HG02759 (cell line): ENCODE data around the gene SUPT3H.
A peak's percentile ranks its signal among the peaks of the same experiment; 100 is the strongest.

Experiments used
- ATAC-seq: cut with Tn5 transposase; IDR thresholded peaks from one replicate; pipeline ENCODE4 v1.9.1; 2021; ENCODE audit warnings: mild to moderate bottlenecking, moderate library complexity; ENCODE audit not compliant: unreplicated experiment

Gene SUPT3H

DNA sequence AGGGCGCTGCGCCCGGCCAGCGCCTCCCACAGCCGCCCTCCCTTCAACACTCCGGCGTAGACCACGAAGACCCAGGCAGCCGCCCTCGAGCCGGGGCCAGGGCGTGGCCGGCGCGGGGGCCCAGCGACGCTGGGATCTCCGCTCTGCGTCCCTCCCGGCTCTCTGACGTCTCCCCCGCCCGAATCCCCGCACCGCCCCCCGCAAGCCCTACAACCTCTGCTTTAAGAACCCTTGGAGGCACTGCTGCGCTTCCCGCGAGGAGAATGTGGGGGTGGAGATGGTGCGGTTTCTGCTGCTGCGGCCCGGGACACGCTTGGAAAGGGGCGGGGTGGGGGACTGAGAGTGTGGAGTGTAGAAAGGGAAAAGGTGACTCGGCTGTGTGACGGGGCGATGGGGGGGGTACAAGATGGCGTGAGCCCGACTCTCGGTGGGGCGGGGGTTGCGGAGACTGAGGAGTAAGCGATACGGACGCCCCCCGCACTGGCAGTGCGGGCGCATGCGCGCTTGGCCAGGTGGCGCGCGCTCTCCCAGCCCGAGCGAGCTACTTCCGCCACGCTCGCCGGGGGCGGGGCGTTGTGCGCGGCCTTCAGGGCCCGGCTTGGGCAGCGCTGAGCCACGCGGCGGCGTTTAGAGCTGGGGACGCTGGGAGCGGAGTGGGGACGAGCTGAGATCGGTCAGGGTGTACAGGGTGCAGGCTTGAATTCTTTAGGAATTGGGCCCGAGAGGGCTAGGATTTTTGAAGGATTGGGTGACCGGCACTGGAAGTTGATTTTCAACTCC is at the start of gene SUPT3H:
Gene SUPT3H, minus strand, starts transcription at position 381 of the 780 bp plus-strand sequence.
- ATAC-seq: peak; percentile 96

DNA sequence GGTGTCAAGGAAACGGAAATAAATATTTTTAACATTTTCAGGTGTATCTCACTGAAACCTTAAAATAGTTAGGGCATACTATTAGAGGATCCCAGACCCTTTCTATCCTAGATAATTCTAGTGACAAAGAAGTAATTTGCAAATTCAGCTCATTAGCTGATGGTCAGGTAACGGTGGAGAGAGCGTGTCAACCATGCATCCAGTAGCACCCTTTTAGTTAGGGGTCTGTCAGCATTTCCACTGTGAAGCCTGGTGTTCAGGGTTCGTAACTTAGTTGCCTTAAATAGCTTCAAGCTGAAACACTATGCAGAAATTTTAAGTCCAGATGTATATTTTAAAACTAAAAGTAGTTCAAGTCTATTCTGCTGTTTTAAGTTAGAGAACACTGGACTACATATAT is 48.5 kb upstream of the SUPT3H start:
- ATAC-seq: no peak

DNA sequence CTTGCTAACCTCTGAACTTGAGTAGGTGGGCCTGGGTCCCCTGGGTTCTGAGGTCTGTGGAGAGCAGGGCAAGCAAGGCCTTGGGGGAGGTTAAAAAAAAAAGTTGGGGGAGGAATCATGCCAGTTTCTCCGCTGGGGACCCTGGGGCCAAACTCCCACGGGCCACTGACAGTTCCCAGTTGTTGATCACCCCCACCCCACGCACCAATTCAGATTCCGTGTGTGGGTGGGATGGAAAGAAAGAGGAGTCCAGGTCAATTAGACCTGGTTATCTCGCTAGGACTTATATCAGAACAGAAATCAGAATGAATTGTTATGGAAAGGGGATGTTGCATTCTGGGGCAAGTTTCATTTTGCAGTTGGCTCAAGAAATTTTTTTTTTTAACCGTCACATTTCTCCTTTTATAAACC is 46.7 kb upstream of the SUPT3H start:
- ATAC-seq: no peak

DNA sequence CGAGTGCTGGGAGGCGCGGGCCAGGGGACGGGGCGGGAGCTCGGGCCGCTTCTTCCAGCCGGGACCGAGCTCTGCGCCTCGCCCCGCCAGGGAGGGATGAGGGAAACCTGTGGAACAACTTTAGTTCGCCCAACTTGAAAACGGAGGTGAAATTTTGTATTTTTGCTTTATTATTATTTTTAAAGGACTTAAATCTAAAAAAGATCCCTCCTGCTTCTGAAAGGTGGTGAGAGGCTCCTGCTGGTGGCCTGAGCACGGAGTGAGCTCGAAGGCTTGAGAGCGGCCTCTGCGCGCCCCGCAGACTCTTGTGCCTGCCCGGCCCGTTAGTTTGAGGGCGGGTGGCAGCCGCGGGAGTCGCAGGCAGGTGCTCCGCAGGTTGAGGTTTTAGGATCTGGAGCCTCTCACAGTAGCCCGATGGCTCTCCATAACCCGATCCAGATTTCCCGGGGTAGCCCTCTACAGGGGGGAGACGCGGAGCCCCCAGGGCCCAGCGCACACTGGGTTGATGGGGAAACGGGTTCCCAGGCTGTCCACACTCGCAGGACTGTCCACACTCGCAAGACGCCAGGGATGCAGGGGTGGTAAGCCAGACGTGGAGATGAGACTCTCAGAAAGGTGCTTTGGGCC is 46.2 kb upstream of the SUPT3H start:
- ATAC-seq: no peak

DNA sequence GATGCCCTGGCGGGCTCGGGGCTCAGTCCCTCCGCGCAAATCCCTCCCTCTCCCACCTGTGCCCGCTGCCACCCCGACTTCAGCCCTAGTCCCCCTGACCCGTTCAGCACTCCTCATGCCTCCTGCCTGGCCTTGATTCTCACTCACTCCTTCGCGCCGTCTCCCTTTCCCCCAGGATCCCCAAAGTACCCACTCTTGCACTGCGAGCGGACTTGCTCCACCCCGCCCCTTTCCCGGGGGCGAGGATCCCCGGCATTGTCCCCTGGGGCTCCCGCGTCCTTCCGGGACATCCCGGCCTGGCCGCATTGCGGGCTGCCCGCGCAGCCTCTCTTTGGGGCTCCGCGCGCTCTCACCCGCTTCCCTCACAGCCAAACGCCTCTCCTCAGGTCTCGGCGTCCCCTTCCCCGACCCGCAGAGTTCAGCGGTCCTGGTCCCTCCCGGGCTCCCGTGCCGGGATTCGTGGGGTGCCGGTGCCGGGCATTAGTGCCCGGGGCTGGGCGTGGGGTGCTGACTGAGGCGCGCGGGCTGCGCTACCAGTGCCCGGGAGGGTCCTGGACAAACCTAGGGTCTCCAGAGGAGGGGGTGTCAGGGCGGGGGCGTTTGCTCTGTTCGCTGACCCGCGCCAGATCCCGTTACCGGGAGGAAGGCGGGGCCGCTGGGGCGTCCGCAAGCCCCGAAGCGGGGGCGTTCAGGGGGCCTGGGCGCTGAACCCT is 45.5 kb upstream of the SUPT3H start:
- ATAC-seq: peak; percentile 16

DNA sequence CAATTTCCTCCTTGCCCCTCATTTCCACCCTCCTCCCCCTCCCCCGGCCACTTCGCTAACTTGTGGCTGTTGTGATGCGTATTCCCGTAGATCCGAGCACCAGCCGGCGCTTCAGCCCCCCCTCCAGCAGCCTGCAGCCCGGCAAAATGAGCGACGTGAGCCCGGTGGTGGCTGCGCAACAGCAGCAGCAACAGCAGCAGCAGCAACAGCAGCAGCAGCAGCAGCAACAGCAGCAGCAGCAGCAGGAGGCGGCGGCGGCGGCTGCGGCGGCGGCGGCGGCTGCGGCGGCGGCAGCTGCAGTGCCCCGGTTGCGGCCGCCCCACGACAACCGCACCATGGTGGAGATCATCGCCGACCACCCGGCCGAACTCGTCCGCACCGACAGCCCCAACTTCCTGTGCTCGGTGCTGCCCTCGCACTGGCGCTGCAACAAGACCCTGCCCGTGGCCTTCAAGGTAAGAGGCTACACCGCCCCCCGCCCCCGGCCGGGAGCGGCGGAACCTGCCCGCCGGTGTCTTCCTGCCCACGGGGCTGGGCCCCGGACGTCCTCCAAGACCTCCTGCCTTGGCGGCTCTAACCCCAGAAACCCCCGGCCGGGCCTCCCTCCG is 44.9 kb upstream of the SUPT3H start:
- peak; percentile 29 for ATAC-seq

DNA sequence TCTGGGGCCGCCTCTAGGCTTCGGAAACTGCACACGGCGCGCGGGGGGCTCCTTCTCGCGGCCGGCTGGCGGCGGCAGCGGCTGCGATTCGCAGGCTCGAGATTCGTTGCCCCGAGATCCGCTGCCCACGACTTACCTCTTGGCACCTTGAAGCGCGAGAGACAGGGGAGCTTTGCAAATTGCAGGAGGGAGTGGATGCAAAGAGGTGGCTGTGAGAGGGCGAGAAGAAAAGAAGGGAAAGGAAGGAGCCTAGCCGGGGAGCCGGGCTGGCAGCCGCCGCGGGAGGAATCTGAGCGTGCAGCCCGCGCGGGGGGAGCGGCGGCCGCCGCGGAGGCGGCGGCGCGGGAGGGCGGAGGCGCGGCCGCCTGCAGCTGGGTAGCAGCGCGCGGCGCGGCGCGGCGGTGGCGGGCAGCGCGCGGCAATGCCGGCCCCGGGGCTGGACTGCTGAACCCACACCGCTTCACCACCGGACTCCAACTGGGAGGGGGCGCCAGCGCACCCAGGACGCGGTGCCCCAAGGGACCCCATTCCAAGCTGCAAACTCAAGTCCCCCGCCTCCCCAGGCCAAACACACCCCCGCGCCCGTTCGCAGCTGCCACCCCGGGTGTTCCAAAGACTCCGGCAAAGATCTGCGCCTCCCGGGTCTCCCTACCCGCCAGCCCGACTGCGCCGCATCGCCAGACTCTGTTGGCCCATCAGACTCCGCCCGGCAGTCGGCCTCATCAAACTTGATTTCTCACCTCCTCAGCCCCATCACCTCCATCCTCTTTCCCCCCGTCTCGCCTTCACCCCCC is 44.2 kb upstream of the SUPT3H start:
- no peak for ATAC-seq

DNA sequence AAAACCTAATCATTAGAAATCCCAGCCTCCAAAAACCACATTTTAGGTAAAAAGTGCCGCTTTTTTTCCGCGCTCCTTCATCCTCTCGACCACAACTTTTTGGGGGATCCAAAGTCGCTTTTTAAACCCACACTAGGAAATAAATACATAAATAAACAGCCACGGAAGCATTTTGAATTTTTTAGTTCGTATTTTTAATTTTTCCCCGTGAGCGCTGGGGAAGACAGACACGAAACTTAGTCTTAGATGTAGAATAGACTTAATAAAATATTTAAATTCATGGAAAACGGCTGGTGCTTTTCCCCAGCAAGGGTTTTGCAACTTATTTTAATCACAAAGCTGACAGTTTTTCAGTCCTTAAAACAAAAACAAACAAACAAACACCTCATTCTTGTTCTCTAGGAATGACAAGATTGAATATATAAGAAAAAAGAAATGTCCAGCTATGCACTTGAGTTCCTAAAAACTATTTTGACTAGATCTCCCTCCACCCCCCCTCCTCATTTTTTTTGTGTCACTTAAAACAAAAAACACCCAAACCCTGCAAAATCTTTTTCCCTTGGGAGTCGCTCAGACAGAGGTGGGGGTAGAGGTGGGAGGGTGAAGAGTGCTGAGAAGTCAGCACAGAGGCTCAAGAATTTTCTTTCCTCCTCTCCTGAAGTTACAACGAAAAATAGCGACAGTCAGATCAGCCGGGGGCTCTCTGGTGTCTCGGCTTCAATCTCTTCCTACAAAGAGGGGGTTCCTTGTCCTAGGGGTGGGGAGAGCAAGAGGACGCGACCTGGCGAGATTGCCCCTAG is 43.4 kb upstream of the SUPT3H start:
- no peak for ATAC-seq

DNA sequence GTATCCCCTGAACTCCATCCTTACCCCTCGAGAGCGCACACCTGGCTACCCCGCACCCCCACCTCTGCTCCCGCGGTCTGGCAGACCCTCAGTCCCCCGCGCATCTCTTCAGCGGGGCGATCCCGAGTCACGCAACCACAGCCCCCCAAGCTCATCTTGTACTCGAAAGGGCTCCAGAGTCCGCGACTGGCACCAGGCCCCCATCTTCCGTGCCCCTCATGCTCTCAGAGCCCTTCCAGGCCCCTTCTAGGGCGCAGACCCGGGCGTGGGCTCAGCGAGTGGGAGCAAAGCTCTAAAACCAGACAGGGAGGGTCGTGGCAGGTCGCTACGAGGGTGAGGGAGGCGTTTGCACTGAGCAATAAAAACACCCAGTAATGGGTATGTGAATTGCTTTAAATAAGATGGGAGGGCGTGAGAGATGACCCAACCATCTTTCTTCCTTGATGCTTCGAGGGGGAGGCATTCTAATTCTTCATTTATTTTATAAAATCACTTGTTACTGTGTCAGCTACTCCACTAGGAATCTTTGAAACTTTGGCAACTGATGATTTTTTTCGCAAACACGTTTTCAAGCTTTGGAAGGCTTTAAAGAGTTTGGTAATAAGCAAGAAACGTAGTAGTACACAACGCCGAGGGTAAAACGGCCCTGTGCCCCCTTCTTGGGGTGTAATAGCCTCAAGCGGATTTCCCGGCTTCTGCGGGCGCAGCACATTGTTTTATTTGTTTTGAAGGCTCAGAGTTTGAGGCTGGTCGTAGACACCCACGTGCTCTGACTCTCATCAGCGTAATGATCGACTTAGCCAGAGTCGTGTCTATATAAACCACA is 42.6 kb upstream of the SUPT3H start:
- no peak for ATAC-seq

DNA sequence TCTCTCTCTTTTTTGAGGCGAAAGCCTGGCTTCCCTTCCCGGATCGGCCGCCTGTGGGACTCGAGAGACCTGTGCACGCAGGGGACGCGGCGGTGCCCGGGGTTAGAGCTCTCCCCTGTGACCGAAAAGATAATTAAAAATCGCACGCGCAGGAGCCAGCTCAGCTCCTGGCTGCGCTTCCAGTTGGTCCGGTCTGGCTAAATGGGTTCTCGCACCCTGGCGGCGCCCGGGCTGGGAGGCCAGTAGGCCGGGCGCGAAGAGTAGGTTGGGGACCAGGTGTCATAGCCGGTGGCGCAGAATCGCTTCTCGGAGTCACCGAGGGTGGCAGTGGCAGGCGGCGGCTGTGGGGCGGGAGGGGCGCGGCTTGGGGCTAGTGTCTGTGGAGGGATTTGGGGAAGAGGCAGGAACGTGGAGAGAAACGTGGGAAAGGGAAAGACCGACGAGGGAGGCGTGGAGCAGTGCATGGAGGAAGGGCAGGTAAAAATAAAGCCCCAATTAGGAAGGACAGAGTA is 41.9 kb upstream of the SUPT3H start:
- no peak for ATAC-seq

DNA sequence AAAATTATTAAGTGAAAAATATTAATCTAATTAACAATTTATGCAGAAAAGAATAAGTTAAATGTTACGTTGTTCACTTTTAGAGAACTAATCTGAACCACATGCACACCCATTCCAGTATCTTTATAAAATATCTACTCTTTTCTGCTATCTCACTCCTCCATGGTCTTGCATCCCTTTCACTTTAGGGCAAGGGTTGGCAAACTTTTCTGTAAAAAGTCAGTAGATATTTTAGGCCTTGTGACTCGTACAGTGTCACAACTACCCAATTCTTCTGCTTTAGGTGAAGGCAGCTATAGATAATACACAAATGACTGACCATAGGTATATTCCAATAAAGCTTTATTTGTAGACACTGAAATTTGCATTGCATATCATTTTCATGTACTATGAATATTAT is 39.7 kb upstream of the SUPT3H start:
- no peak for ATAC-seq

DNA sequence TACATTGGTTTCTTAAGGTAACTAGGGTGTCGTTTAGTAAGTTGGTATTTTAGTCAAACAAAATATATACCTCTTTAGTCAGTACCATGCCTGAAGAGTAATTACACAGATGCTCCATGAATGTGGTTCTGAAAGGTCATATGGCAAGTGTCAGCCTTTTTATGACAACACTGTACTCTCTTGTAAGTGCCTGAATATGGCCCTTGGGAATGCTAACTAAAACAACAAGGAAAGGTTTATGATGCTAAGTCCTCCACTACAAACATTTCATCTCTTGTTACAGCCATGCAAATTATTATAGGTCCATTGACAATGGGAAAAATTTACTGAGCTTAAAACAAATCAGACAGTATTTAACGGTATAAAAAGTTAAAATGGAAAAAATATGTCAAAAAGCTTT is 39.0 kb upstream of the SUPT3H start:
- ATAC-seq: no peak

DNA sequence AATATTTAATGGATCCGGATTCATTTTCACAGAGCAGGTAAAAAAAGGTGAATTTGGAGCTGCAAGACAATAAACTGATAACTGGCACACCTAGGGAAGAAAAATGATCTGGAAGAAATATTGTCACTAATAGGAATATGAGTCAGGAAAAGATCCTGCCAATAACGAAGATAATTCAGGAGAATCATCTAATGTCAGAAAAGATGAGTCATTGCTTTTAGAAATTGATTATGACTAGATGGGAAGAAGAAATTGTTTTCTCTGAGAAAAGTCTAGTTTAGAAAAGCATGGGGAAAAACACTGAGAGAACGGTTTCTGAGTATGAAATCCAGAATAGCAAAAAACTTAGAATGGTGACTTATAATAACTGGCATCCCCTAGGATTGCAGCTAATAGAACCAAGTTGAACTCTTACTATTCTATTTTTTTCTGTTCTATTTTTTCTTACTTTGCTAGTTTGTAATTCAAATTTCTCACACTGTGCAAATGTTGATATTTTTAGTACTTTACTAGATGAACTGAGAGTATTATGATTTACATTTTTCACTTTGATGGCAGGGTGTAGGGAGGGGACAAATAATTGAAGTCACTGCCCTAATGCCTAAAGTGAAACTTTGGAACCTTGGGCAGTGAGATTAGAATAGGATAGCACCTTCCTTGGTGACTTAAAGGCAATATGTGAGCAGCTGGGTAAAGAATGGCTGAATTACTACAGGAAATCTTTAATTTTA is 38.2 kb upstream of the SUPT3H start:
- ATAC-seq: no peak

DNA sequence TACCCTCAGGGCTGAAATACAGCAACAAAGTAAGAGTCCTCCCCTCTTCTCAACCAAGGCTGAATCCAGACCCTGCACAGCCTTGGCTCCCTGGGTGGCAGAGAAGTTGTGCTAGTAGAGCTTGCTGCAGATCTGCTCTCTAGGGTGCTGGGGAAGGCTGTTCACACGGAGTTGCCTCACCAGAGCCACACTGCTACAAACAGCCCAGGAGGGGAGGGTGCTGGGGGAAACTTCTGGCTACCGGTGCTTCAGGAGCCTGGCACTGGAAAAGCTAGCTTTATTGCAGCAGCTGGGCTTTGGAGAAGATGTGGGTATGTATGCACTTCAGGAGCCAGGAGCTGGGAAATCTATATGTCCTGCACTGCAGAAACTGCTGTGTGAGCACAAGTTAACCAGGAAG is 37.6 kb upstream of the SUPT3H start:
- ATAC-seq: no peak

DNA sequence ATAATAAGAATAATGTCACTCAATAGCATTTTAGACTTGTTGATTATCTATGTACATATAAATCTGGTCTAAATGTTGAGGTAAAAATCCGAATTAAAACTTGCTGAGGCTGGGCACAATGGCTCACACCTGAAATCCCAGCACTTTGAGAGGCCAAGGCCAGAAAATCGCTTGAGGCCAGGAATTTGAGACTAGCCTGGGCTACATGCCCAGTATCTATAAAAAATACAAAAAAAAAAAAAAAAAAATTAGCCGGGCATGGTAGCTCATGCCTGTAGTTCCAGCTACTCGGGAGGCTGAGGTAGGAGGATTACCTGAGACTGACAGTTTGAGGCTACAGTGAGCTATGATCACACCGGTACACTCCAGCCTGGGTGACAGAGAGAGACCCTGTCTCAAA is 34.2 kb upstream of the SUPT3H start:
- ATAC-seq: no peak

DNA sequence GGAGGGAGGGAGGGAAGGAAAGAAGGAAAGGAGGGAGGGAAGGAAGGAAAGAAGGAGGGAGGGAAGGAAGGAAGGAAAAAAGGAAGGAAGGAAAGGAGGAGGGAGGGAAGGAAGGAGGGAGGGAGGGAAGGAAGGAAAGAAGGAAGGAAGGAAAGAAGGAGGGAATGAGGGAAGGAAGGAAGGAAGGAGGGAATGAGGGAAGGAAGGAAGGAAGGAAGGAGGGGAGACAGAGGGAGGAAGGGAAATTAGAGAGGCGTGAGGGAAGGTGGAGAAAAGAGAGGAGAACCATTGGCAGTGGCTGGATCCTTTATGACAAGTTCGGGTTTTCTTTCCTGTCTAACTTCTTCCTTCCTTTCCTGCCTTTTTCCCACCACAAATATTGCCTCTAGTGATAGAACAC is 22.3 kb upstream of the SUPT3H start:
- ATAC-seq: no peak

DNA sequence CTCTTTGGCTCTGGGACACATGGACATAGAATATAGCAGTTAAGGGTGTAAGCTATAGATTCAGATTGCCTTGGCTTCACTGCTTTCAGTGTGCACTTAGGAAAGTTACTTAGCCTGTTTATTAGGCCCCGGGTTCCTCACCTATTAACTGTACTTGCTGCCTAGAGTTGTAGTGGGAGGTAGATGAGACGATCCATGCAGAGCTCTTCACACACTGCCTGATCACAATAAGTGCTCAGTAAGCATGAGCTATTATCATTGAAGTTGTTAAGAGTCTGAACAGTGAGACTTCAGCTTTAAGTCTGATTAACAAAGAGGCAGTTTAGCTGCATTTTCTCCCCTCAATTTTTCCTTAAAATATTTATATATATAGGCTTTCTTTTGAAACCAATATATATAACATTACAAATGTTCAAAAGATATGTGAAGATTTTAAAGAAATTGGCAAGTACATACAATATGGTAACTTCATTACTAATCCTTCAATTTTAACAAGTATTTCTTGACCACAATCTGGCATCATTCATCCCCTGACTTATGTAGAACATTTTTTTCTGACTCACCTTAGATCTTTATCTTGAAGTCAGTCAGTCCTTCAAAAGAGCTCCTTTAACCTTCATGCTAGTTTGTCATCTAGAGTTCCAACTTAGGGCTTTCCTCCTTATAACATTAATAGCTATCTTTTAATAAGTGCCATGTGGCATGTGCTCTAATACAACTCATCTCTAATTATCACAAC is 20.5 kb upstream of the SUPT3H start:
- ATAC-seq: no peak
